Transverse colon (tissue), 4 donors: ENCODE data around the gene CMTM4.

Experiments
- CTCF ChIP-seq, 5 experiments: fragments of 200-600 bp in 3 of 5; fragments of 450-650 bp in 2 of 5; sonication (generic) in 3 of 5; IDR thresholded peaks; 1 replicate in 2 of 5; 2 replicates in 3 of 5; pipeline ENCODE4 v1.5.1; 2016 to 2017; ENCODE audit warnings: antibody characterized with exemption in 5 of 5, inconsistent platforms in 3 of 5, mild to moderate bottlenecking in 2 of 5, moderate library complexity in 1 of 5
- POLR2AphosphoS5 ChIP-seq, 3 donors: sonication (generic); formaldehyde crosslinking; IDR thresholded peaks; one replicate each; pipeline ENCODE4 v1.6.1; 2016; ENCODE audit warnings: antibody characterized with exemption in 3 of 3

GRCh38 chr16:66596986-66597848 is 99.3 kb downstream of the CMTM4 start:
- no peak for TF ChIP-seq POLR2AphosphoS5 (IDR thresholded peaks at IDR 0.05)
- TF ChIP-seq CTCF (IDR thresholded peaks at IDR 0.05): no peak
